Tibial nerve (tissue), 4 donors: ENCODE data around the gene TTC16. TPM values are rescaled to one million over a fixed set of nuclear protein-coding genes. Genes with fewer than 3 reads are reported as not detected.

Experiments used
- DNase-seq, 2 donors: peaks; one replicate each; pipeline ENCODE4 v3.0.0-alpha.2; 2019; ENCODE audit warnings: low spot score in 2 of 2
- H3K27ac ChIP-seq, 4 donors: fragments of 200-600 bp; sonication (generic) in 3 of 4; one replicate each; pipeline ENCODE4 v1.5.1; 2017 to 2019; ENCODE audit warnings: mild to moderate bottlenecking in 1 of 4
- H3K27me3 ChIP-seq, 2 donors: fragments of 200-600 bp; sonication (generic) in 1 of 2; one replicate each; pipeline versions ENCODE4 v1.5.1 to v1.6.0; 2017 to 2019
- H3K36me3 ChIP-seq, 3 donors: fragments of 200-600 bp; sonication (generic); one replicate each; pipeline ENCODE4 v1.5.1; 2018 to 2019
- H3K4me1 ChIP-seq, 4 donors: fragments of 200-600 bp; sonication (generic) in 3 of 4; one replicate each; pipeline ENCODE4 v1.5.1; 2017 to 2019
- H3K4me3 ChIP-seq, 4 donors: fragments of 200-600 bp; sonication (generic) in 3 of 4; one replicate each; pipeline ENCODE4 v1.5.1; 2017 to 2019; ENCODE audit warnings: mild to moderate bottlenecking in 1 of 4, moderate library complexity in 1 of 4
- H3K9me3 ChIP-seq, 4 donors: fragments of 200-600 bp; sonication (generic) in 3 of 4; one replicate each; pipeline ENCODE4 v1.5.1; 2017 to 2019
- EP300 ChIP-seq, 2 donors: sonication (generic); formaldehyde crosslinking; IDR thresholded peaks; one replicate each; pipeline ENCODE4 v1.6.1; 2017; ENCODE audit warnings: antibody characterized with exemption in 2 of 2, mild to moderate bottlenecking in 1 of 2
- POLR2A ChIP-seq, 2 donors: fragments of 450-650 bp; IDR thresholded peaks; one replicate each; pipeline ENCODE4 v1.6.1; 2017; ENCODE audit warnings: antibody characterized with exemption in 2 of 2, mild to moderate bottlenecking in 2 of 2, moderate library complexity in 2 of 2
- WGBS, 2 donors: methylation state at CpG; one replicate each; pipeline ENCODE4 v1.1.5; 2018; 5-methylcytosine and 5-hydroxymethylcytosine counted together
- total RNA-seq, 4 donors: library from RNA; depleted of rRNA; stranded (reverse); fragments of >200 nt; gene quantifications; one replicate each; pipeline ENCODE4 v1.1.0, GENCODE V29; 2016
- TF ChIP-seq, protein P1 (sequence below), 5 experiments: fragments of 200-600 bp in 3 of 5; fragments of 450-650 bp in 2 of 5; sonication (generic) in 3 of 5; IDR thresholded peaks; one replicate each; pipeline ENCODE4 v1.5.1; 2016 to 2019; ENCODE audit warnings: antibody characterized with exemption in 5 of 5, mild to moderate bottlenecking in 3 of 5, moderate library complexity in 2 of 5

The TTC16 gene
- total RNA-seq, 4 donors from 2014 or later = 0.30 TPM; not detected in 3

DNA sequence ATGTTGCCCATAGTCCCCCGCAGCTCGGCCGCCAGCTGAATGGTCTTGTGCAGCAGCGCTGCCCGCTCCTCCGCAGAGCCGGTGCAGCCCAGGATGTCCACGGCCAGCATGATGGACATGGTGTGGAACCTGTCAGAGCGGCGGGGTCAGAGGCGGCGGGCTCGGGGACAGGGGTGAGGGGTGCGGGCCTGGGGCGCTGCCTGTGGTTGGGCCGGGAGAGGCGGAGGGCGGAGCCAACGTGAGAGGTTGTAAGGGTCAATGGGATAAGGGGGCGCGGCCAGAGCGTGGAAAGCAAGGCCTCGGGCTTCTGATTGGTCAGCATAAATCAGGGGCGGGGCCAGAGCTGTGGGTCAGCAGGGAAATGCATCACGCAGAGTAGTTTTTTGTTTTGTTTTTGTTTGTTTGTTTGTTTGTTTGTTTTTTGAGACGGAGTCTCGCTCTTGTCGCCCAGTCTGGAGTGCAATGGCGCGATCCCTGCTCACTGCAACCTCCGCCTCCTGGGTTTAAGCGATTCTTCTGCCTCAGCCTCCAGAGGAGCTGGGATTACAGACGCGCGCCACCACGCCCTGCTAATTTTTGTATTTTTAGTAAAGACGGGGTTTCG is 26.1 kb downstream of the TTC16 start:
- Histone ChIP-seq H3K27ac (peak overlapping the region in 2 of 4 donors; percentile 9 to 81), H3K4me1 (peaks cover 0 to 16% (median 4%) of the 10 kb centered on the region in 4 donors), H3K27me3 (no peaks in the 10 kb centered on the region), H3K4me3 (peak overlapping the region in 1 of 4 donors; percentile 21), H3K9me3 (no peaks in the 10 kb centered on the region), H3K36me3 (peaks cover 0 to 27% (median 0%) of the 10 kb centered on the region in 3 donors)
- TF ChIP-seq EP300 (IDR thresholded peaks at IDR 0.05) = no peak
- TF ChIP-seq, protein P1, sequence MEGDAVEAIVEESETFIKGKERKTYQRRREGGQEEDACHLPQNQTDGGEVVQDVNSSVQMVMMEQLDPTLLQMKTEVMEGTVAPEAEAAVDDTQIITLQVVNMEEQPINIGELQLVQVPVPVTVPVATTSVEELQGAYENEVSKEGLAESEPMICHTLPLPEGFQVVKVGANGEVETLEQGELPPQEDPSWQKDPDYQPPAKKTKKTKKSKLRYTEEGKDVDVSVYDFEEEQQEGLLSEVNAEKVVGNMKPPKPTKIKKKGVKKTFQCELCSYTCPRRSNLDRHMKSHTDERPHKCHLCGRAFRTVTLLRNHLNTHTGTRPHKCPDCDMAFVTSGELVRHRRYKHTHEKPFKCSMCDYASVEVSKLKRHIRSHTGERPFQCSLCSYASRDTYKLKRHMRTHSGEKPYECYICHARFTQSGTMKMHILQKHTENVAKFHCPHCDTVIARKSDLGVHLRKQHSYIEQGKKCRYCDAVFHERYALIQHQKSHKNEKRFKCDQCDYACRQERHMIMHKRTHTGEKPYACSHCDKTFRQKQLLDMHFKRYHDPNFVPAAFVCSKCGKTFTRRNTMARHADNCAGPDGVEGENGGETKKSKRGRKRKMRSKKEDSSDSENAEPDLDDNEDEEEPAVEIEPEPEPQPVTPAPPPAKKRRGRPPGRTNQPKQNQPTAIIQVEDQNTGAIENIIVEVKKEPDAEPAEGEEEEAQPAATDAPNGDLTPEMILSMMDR (IDR thresholded peaks at IDR 0.05) = no peak
- no peak for TF ChIP-seq POLR2A (IDR thresholded peaks at IDR 0.05)
- WGBS, 2 donors = 74 to 75% methylated on average over 38 of the region's 38 CpGs
- DNase-seq = no peak

DNA sequence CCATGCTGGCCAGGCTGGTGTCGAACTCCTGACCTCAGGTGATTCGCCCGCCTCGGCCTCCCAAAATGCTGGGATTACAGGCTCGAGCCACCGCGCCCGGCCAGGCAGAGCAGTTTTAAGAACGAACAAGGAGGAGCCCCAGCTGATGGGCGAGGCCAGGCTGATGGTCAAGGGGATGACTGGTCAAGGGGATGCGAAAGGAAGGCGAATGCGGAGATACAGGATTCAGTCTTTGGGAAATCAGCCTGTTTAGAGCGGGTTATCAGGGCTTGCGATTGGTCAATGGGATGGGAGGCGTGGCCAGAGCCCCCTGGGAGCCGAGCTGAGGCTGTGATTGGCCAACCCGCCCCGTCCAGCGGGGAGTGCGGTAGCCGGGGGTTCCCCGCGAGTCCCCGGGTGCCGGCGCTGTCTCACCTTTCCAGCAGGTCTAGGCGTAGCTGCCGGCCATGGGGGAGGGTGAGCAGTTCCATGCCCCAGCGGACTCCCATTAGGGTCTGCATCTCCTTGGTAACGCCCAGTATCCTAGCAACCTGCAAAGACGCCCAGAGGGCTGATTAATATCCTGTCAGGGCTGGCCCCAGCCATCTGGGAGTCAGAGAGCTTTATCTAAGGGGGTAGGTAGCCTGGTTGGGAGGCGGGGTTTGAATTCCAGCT is 26.7 kb downstream of the TTC16 start:
- Histone ChIP-seq H3K36me3 (peaks cover 0 to 27% (median 0%) of the 10 kb centered on the region in 3 donors), H3K27me3 (no peaks in the 10 kb centered on the region), H3K4me3 (peak overlapping the region in 1 of 4 donors; percentile 21), H3K4me1 (peaks cover 0 to 16% (median 4%) of the 10 kb centered on the region in 4 donors), H3K9me3 (no peaks in the 10 kb centered on the region), H3K27ac (peak overlapping the region in 2 of 4 donors; percentile 7 to 9)
- no peak for DNase-seq
- TF ChIP-seq, protein P1 (IDR thresholded peaks at IDR 0.05) = no peak
- TF ChIP-seq EP300 (IDR thresholded peaks at IDR 0.05) (no peak), POLR2A (IDR thresholded peaks at IDR 0.05) (no peak)
- WGBS, 2 donors = 51 to 76% methylated on average over 33 of the region's 33 CpGs

DNA sequence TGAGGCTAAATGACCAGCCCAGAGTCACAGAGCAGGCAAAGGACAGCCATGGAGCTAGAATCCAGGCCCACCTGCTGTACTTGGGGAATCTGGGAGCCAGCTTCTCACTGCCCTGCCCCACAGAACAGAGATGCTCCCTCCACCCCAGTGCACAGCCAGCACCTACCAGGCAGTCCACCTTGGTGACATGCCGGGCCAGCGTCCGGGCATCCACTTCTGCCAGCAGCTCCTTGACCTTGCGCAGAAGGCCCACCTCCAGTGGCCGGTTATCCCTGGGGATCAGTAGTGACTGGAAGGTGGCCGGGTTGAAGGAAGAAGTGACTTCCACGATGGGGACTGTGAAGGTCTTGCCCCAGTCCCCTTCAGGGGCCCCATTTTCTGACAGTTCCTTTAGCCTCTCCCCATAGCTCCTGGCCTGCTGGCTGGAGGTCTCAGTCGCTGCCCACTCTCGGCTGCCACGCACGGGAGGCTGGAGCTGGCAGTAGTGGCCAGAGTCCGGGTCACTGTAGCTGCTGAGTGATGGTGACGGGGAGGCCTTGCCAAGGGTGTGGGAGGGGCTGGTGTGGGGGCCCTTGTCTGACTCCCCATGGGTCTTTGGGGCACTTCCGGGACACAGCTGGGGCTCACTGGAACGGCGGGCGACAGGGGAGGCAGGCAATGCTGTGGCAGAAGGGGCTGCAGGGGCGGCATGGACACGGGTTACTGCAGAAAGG is 28.7 kb downstream of the TTC16 start:
- DNase-seq = no peak
- Histone ChIP-seq H3K9me3 (no peaks in the 10 kb centered on the region), H3K4me1 (peaks cover 0 to 16% (median 4%) of the 10 kb centered on the region in 4 donors), H3K4me3 (no peak overlapping the region), H3K27ac (no peak overlapping the region), H3K27me3 (no peaks in the 10 kb centered on the region), H3K36me3 (peaks cover 0 to 31% (median 0%) of the 10 kb centered on the region in 3 donors)
- TF ChIP-seq, protein P1 (IDR thresholded peaks at IDR 0.05) = no peak
- TF ChIP-seq POLR2A (IDR thresholded peaks at IDR 0.05) = no peak
- no peak for TF ChIP-seq EP300 (IDR thresholded peaks at IDR 0.05)
- WGBS, 2 donors = 89 to 94% methylated on average over 12 to 18 of the region's 19 CpGs

DNA sequence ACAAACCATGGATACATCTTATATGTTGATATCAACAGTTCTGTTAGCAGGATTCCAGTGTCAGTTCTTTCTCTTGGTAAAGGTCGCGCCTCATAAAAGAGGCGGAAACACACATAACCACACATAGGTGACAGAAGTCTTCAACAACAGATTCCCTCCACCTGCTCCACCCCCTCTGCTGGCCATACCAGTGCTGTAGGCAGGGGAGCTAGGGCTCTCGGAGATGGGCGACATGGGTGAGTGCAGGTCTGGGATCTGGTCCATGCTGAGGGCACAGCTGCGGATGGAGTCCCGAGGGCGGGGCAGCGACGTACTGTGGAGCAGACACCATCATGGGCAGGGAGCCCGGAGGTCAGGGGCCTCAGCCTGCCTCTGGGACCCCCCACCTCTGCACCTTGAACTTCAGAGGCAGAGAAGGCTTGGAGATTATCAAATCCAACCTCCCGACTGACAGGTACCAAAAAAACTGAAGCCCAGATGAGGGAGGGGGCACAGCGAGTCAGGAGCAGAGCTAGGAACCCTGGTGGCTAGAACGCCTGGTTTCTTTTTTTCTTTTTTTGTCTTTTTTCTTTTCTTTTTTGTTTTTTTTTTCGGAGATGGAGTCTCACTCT is 31.2 kb downstream of the TTC16 start:
- H3K27me3 ChIP-seq = no peaks in the 10 kb centered on the region
- H3K27ac ChIP-seq = no peak overlapping the region
- DNase-seq = no peak
- no peaks in the 10 kb centered on the region for H3K9me3 ChIP-seq
- no peak overlapping the region for H3K4me3 ChIP-seq
- H3K4me1 ChIP-seq = no peaks in the 10 kb centered on the region
- TF ChIP-seq POLR2A (IDR thresholded peaks at IDR 0.05) = no peak
- TF ChIP-seq, protein P1 (IDR thresholded peaks at IDR 0.05) = no peak
- WGBS, 2 donors = 83 to 87% methylated on average over 14 to 15 of the region's 15 CpGs
- H3K36me3 ChIP-seq = peaks cover 0 to 39% (median 0%) of the 10 kb centered on the region in 3 donors
